Panc1 (cell line): Measurements from ENCODE around the gene GUK1. TPM values are rescaled to one million over a fixed set of nuclear protein-coding genes. Genes with fewer than 3 reads are reported as not detected.

ENCODE experiments used
- ATAC-seq: fragments of 200-7000 bp; cut with Tn5 transposase; 2 replicates; pipeline ENCODE4 v1.9.1; 2020; ENCODE audit warnings: mild to moderate bottlenecking, moderate library complexity
- BruUV-seq: library from RNA; stranded (reverse); fragments of 400-500 nt; replicated peaks from 2 replicates; lab custom pipeline; 2021; lab: Mats Ljungman, UMichigan
- CTCF ChIA-PET: fragments of 300-600 bp; sonication (Branson Sonifier 250); formaldehyde crosslinking; loops from one replicate; lab custom pipeline; 2022; ENCODE audit warnings: antibody characterized with exemption; lab: Charles Lee
- POLR2A ChIA-PET: fragments of 300-600 bp; sonication (Branson Sonifier 250); formaldehyde crosslinking; loops from one replicate; lab custom pipeline; 2022; ENCODE audit warnings: antibody characterized with exemption; lab: Charles Lee
- DNase-seq: peaks from one replicate; pipeline ENCODE4 v3.0.0-alpha.2; 2010; ENCODE audit warnings: low read depth, low spot score
- H3K27ac ChIP-seq: 2 replicates; pipeline ENCODE4 v1.5.1; 2011; ENCODE audit warnings: mild to moderate bottlenecking, low read length, inconsistent platforms
- H3K27me3 ChIP-seq: fragments of 200-500 bp; sonication (Bioruptor generic); 2 replicates; pipeline ENCODE4 v1.6.0; 2014; ENCODE audit warnings: low read length, inconsistent platforms; ENCODE audit not compliant: control insufficient read depth, insufficient read depth
- H3K36me3 ChIP-seq: fragments of 200-500 bp; sonication (Bioruptor generic); 2 replicates; pipeline ENCODE4 v1.5.1; 2014; ENCODE audit warnings: inconsistent platforms, mild to moderate bottlenecking, low read length, moderate library complexity; ENCODE audit not compliant: control insufficient read depth, insufficient read depth
- H3K4me1 ChIP-seq: 2 replicates; pipeline ENCODE4 v1.5.1; 2011; ENCODE audit warnings: inconsistent platforms, mild to moderate bottlenecking, low read length, moderate library complexity; ENCODE audit not compliant: control insufficient read depth, insufficient read depth
- H3K4me3 ChIP-seq, 2 experiments: 2 replicates each; pipeline ENCODE4 v1.5.1; 2011 to 2012; ENCODE audit warnings: low read depth in 2 of 2, low read length in 2 of 2, mild to moderate bottlenecking in 2 of 2, inconsistent platforms in 1 of 2, moderate library complexity in 1 of 2
- H3K9me3 ChIP-seq: fragments of 200-500 bp; sonication (Bioruptor generic); 2 replicates; pipeline ENCODE4 v1.5.1; 2014; ENCODE audit warnings: low read depth, mild to moderate bottlenecking, inconsistent platforms, low read length, moderate library complexity; ENCODE audit not compliant: control insufficient read depth, insufficient read depth
- POLR2AphosphoS5 ChIP-seq: IDR thresholded peaks from 2 replicates; pipeline ENCODE4 v1.6.1; 2012; ENCODE audit warnings: mild to moderate bottlenecking, low read depth, low read length, moderate library complexity
- REST ChIP-seq, 2 experiments: IDR thresholded peaks; 2 replicates each; pipeline ENCODE4 v1.6.1; 2011 to 2012; ENCODE audit warnings: low read depth in 2 of 2, control low read depth in 1 of 2, low read length in 1 of 2, mild to moderate bottlenecking in 1 of 2, moderate library complexity in 1 of 2; ENCODE audit not compliant: insufficient read depth in 1 of 2
- SIN3A ChIP-seq: IDR thresholded peaks from 2 replicates; pipeline ENCODE4 v1.6.1; 2012; ENCODE audit warnings: low read depth, mild to moderate bottlenecking, low read length, moderate library complexity, borderline replicate concordance; ENCODE audit not compliant: insufficient read depth
- TCF7L2 ChIP-seq: IDR thresholded peaks from 2 replicates; pipeline ENCODE4 v1.6.1; 2011; ENCODE audit warnings: mild to moderate bottlenecking, low read depth, low read length, inconsistent platforms
- in situ Hi-C: cut with HindIII; loops from 2 replicates; pipeline ENCODE4 v1.10.0; 2016; ENCODE audit warnings: low sequenced_read_pairs, low pct_unique_long_range_greater_than_20kb
- intact Hi-C: fragments of 100-400 bp; cut with micrococcal nuclease; formaldehyde crosslinking; loops from one replicate; pipeline ENCODE4 v1.10.0; 2022; ENCODE audit not compliant: unreplicated experiment
- total RNA-seq: library from RNA; stranded (reverse); gene quantifications from one replicate; pipeline ENCODE4 v1.2.1, GENCODE V29; 2021; ENCODE audit not compliant: unreplicated experiment
- TF ChIP-seq, protein P1 (sequence below): fragments of 450-650 bp; IDR thresholded peaks from 2 replicates; pipeline ENCODE4 v1.5.1; 2017; ENCODE audit warnings: mild to moderate bottlenecking

The GUK1 gene
- total RNA-seq, 1 experiment from 2014 or later: 188 TPM

GRCh38 chr1:228194436-228194835, 54.4 kb downstream of the GUK1 start:
- CTCF ChIA-PET: no interaction called here
- intact Hi-C loops (no loop called here), in situ Hi-C loops (no loop called here)
- no peak for ATAC-seq
- POLR2A ChIA-PET: no interaction called here
- H3K9me3 ChIP-seq: peaks cover 9% of the 10 kb centered on the region; the same call in 1 of the 2 replicates
- DNase-seq: no peak
- no TSS peak for BruUV-seq
- H3K27ac ChIP-seq: no peak overlapping the region
- TF ChIP-seq POLR2AphosphoS5 (no peak), TCF7L2 (no peak), REST (IDR thresholded peaks at IDR 0.05; ENCODE audit: insufficient read depth in 1 of 2, low read depth in 2 of 2, low read length in 1 of 2) (no peak), SIN3A (no peak)
- TF ChIP-seq, protein P1, sequence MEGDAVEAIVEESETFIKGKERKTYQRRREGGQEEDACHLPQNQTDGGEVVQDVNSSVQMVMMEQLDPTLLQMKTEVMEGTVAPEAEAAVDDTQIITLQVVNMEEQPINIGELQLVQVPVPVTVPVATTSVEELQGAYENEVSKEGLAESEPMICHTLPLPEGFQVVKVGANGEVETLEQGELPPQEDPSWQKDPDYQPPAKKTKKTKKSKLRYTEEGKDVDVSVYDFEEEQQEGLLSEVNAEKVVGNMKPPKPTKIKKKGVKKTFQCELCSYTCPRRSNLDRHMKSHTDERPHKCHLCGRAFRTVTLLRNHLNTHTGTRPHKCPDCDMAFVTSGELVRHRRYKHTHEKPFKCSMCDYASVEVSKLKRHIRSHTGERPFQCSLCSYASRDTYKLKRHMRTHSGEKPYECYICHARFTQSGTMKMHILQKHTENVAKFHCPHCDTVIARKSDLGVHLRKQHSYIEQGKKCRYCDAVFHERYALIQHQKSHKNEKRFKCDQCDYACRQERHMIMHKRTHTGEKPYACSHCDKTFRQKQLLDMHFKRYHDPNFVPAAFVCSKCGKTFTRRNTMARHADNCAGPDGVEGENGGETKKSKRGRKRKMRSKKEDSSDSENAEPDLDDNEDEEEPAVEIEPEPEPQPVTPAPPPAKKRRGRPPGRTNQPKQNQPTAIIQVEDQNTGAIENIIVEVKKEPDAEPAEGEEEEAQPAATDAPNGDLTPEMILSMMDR: no peak
- no peak overlapping the region for H3K4me3 ChIP-seq
- H3K27me3 ChIP-seq: no peaks in the 10 kb centered on the region
- H3K4me1 ChIP-seq: no peaks in the 10 kb centered on the region
- no peaks in the 10 kb centered on the region for H3K36me3 ChIP-seq

DNA sequence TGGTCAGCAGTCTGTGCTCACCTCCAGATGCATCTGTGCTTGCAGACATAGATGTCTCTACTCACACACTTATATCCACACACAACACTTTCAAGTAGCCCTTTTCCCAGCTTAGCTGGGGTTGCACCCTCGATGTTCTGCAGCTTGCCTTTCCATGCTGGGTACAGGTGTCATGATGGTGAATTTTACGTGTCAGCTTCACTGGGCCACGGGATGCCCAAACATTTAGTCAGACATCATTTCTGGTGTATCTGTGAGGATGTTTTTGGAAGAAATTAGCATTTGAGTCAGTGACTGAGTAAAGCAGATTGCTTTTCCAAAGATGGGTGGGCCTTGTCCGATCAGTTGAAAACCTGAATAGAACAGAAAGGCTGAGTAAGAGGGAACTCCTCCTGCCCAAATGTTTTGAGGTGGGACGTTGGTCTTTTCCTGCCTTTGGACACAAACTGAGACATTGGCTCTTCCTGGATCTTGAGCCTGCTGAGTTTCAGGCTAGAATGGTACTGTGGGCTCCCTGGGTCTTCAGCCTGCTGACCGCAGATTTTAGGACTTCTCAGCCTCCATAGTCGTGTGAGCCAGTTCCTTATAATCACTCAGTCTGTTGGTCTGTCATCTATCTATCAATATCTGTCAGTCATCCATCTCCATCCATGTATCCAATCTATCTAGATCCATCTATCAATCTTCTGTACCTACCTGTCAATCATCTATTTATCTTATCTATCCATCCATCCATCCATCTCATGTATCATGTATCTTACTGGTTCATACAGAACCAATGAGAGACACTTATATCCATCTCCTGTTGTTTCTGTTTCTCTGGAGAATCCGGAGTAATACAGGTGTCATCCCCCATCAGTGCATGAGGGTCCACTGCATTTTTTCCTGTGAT, 55.1 kb downstream of the GUK1 start:
- Histone ChIP-seq H3K9me3 (peaks cover 11% of the 10 kb centered on the region; the same call in 1 of the 2 replicates), H3K27me3 (no peaks in the 10 kb centered on the region), H3K36me3 (no peaks in the 10 kb centered on the region), H3K27ac (no peak overlapping the region), H3K4me1 (no peaks in the 10 kb centered on the region), H3K4me3 (no peak overlapping the region)
- ATAC-seq: no peak
- CTCF ChIA-PET: no interaction called here
- POLR2A ChIA-PET: no interaction called here
- in situ Hi-C loops: no loop called here
- no peak for DNase-seq
- no TSS peak for BruUV-seq
- intact Hi-C loops: no loop called here
- TF ChIP-seq, protein P1: no peak
- TF ChIP-seq TCF7L2 (no peak), REST (IDR thresholded peaks at IDR 0.05; ENCODE audit: insufficient read depth in 1 of 2, low read depth in 2 of 2, low read length in 1 of 2) (no peak), SIN3A (no peak), POLR2AphosphoS5 (no peak)
